Natural killer cell treated with Interleukin-12 subunit alpha and Interleukin-12 subunit beta and Interleukin-15 and Interleukin-18, amount 100 ng/mL, for 72 hours (primary cell): Measurements from ENCODE around the gene TLN1. TPM values are rescaled to one million over a fixed set of nuclear protein-coding genes. Genes with fewer than 3 reads are reported as not detected.
A peak's percentile ranks its signal among the peaks of the same experiment; 100 is the strongest.

Experiments
- ATAC-seq, 2 donors: fragments of 150-1000 bp; cut with Tn5 transposase in 1 of 2; sonication (Bioruptor Pico), chemical (Tn5 transposase) in 1 of 2; 2 replicates each; pipeline ENCODE4 v1.10.0; 2021
- DNase-seq: peaks from one replicate; pipeline ENCODE4 v3.0.0; 2022; ENCODE audit warnings: low spot score
- H3K27ac Mint-ChIP-seq, 2 donors: 1 replicate in 1 of 2; 2 replicates in 1 of 2; pipeline ENCODE4 v1.8.0; 2022; ENCODE audit warnings: mixed read lengths in 2 of 2, mild to moderate bottlenecking in 1 of 2, moderate library complexity in 1 of 2
- H3K27me3 Mint-ChIP-seq, 2 donors: 1 replicate in 1 of 2; 2 replicates in 1 of 2; pipeline ENCODE4 v1.8.0; 2022; ENCODE audit warnings: mixed read lengths in 2 of 2
- H3K36me3 Mint-ChIP-seq: one replicate; pipeline ENCODE4 v1.8.0; 2022; ENCODE audit warnings: mixed read lengths
- H3K4me1 Mint-ChIP-seq, 2 donors: 1 replicate in 1 of 2; 2 replicates in 1 of 2; pipeline ENCODE4 v1.8.0; 2022; ENCODE audit warnings: low read depth in 2 of 2, mixed read lengths in 2 of 2, mild to moderate bottlenecking in 1 of 2
- H3K4me3 Mint-ChIP-seq: one replicate; pipeline ENCODE4 v1.8.0; 2022; ENCODE audit warnings: mixed read lengths
- H3K9me3 Mint-ChIP-seq: 2 replicates; pipeline ENCODE4 v1.8.0; 2022; ENCODE audit warnings: mixed read lengths
- total RNA-seq, 2 donors: library from RNA; stranded (reverse); gene quantifications; one replicate each; pipeline ENCODE4 v1.2.3, GENCODE V29; 2022

The TLN1 gene
- total RNA-seq, 2 donors from 2014 or later: 490 to 539 TPM

DNA sequence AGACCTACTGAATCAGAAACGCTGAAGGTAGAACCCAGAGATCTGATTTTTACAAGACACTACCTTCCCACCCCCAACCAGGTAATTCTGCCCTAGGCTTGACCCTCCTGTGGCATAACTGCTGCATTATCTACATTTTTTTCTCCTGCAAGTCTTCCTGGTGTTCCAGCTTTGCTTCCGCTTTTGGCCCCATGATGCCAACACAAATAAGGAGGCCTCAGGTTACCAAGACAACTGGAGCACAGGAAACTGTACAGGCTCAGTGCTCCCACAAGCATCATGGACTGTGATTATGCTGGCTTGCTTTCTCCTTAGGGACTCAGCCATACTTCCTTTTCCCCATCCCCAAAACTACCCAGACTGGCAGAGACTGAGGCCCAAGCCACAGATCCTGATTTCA lies 28.7 kb upstream of the TLN1 start:
- peaks cover 22 to 25% of the 10 kb centered on the region in 2 donors for H3K4me1 Mint-ChIP-seq
- H3K27me3 Mint-ChIP-seq: no peaks in the 10 kb centered on the region
- no peak overlapping the region for H3K4me3 Mint-ChIP-seq
- DNase-seq (no peak), ATAC-seq (no peak)
- no peaks in the 10 kb centered on the region for H3K9me3 Mint-ChIP-seq
- H3K27ac Mint-ChIP-seq: no peak overlapping the region
- no peaks in the 10 kb centered on the region for H3K36me3 Mint-ChIP-seq

- Mint-ChIP-seq H3K27me3 (no peaks in the 10 kb centered on the region), H3K27ac (no peak overlapping the region), H3K9me3 (no peaks in the 10 kb centered on the region), H3K36me3 (no peaks in the 10 kb centered on the region), H3K4me3 (no peak overlapping the region), H3K4me1 (peaks cover 22 to 25% of the 10 kb centered on the region in 2 donors)
- no peak for ATAC-seq
- no peak for DNase-seq
Measured at GRCh38 chr9:35759795-35760194, 27.8 kb upstream of the TLN1 start.

- Mint-ChIP-seq H3K36me3 (no peaks in the 10 kb centered on the region), H3K4me1 (peaks cover 22 to 25% of the 10 kb centered on the region in 2 donors), H3K27ac (peak overlapping the region in 1 of 2 donors; percentile 94), H3K9me3 (no peaks in the 10 kb centered on the region), H3K4me3 (peak overlapping the region; percentile 43), H3K27me3 (no peaks in the 10 kb centered on the region)
- DNase-seq: no peak
- ATAC-seq: no peak
Measured at GRCh38 chr9:35758475-35759050, 26.6 kb upstream of the TLN1 start.

- H3K27me3 Mint-ChIP-seq: no peaks in the 10 kb centered on the region
- H3K4me1 Mint-ChIP-seq: peaks cover 22 to 25% of the 10 kb centered on the region in 2 donors
- DNase-seq: no peak
- H3K36me3 Mint-ChIP-seq: no peaks in the 10 kb centered on the region
- ATAC-seq: no peak
- peak overlapping the region; percentile 93 for H3K4me3 Mint-ChIP-seq
- H3K27ac Mint-ChIP-seq: peak overlapping the region; percentile 80 to 94
- no peaks in the 10 kb centered on the region for H3K9me3 Mint-ChIP-seq
Measured at GRCh38 chr9:35757892-35758275, 25.9 kb upstream of the TLN1 start.

- no peaks in the 10 kb centered on the region for H3K9me3 Mint-ChIP-seq
- H3K36me3 Mint-ChIP-seq: peaks cover 4% of the 10 kb centered on the region
- H3K4me3 Mint-ChIP-seq: peak overlapping the region; percentile 93
- peak overlapping the region; percentile 80 to 94 for H3K27ac Mint-ChIP-seq
- DNase-seq (no peak), ATAC-seq (peak; percentile 62 to 73)
- no peaks in the 10 kb centered on the region for H3K27me3 Mint-ChIP-seq
- peaks cover 22 to 26% of the 10 kb centered on the region in 2 donors for H3K4me1 Mint-ChIP-seq
Measured at GRCh38 chr9:35757226-35757891, 25.4 kb upstream of the TLN1 start.

GRCh38 chr9:35756275-35757225 lies 24.6 kb upstream of the TLN1 start:
- Mint-ChIP-seq H3K27me3 (no peaks in the 10 kb centered on the region), H3K27ac (peak overlapping the region; percentile 80 to 94), H3K4me1 (peaks cover 22 to 29% of the 10 kb centered on the region in 2 donors), H3K36me3 (peaks cover 7% of the 10 kb centered on the region), H3K4me3 (peak overlapping the region; percentile 93), H3K9me3 (no peaks in the 10 kb centered on the region)
- DNase-seq: peak; percentile 83
- peak; percentile 88 to 89 for ATAC-seq

DNA sequence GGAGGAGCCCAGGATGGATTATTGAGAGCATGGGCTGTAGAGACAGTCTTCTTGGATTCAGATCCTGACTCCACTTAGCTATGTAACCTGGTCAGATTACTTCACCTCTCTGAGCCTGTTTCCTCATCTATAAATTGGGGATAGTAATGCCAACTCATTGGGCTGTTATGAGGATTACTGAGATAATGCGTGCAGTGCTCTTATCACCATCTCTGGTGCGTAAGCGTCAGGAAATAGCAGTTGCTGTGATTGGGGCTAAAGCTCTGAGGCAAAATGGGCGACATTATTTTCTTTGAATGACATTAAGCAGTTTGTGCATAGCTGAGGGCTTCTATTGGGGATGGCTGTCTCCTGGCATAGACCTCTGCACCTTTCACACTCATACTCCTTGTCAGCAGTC lies 23.1 kb upstream of the TLN1 start:
- Mint-ChIP-seq H3K4me3 (no peak overlapping the region), H3K4me1 (peaks cover 23 to 35% of the 10 kb centered on the region in 2 donors), H3K27me3 (no peaks in the 10 kb centered on the region), H3K27ac (no peak overlapping the region), H3K9me3 (no peaks in the 10 kb centered on the region), H3K36me3 (peaks cover 7% of the 10 kb centered on the region)
- DNase-seq: no peak
- ATAC-seq: no peak

DNA sequence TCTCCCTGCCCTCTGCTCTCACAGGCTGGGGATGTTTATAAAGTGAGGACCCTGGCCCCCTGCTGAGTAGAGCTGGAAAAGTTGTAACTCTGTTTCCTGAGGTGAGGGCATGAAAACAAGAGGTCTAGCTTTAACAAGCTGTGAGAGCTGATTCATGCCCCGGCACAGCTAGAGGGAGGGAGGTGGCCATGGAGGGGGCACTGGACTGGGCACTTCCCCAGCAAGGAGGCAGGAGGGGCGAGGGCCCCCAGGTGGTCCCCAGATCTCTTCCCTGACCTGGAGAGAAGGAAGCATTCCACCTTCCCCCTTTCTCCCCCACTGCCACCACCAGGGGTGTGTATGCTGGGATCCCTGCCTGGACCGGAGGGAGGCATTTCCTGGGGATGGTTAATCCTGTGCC lies 22.3 kb upstream of the TLN1 start, which contains the start of gene MSMP:
Gene MSMP (minus strand): TSS at position 13 of the 400 bp plus-strand sequence. CDS start 147 bp downstream, outside the sequence.
- Mint-ChIP-seq H3K4me3 (no peak within 1 kb of the TSS), H3K27me3 (no peaks in the 10 kb centered on the region), H3K4me1 (peaks cover 29 to 41% of the 10 kb centered on the region in 2 donors), H3K36me3 (peaks cover 7% of the 10 kb centered on the region), H3K27ac (no peak within 1 kb of the TSS), H3K9me3 (no peaks in the 10 kb centered on the region)
- ATAC-seq: no peak
- DNase-seq: no peak

DNA sequence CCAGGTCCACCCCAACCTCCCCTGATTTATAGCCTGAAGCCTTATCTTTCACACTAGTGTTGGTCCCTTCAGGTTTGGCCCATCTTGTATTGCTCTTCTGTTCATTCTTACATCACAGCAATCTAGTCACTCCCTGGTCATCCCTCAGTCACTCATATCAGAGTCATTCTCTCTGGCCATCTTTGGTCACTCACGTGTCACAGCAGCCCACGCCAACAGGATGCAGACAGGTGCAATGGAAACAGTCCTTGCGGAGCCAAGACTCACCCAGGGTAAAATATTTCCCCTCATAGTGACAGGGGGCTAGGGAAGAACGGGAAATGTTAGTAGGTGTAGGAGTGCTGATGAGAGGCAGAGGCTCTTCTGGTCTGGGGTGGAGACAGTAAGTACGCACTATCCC lies 21.5 kb upstream of the TLN1 start:
- no peaks in the 10 kb centered on the region for H3K9me3 Mint-ChIP-seq
- ATAC-seq (no peak), DNase-seq (no peak)
- no peak overlapping the region for H3K27ac Mint-ChIP-seq
- H3K36me3 Mint-ChIP-seq: peaks cover 7% of the 10 kb centered on the region
- no peak overlapping the region for H3K4me3 Mint-ChIP-seq
- H3K27me3 Mint-ChIP-seq: no peaks in the 10 kb centered on the region
- peaks cover 23 to 35% of the 10 kb centered on the region in 2 donors for H3K4me1 Mint-ChIP-seq

DNA sequence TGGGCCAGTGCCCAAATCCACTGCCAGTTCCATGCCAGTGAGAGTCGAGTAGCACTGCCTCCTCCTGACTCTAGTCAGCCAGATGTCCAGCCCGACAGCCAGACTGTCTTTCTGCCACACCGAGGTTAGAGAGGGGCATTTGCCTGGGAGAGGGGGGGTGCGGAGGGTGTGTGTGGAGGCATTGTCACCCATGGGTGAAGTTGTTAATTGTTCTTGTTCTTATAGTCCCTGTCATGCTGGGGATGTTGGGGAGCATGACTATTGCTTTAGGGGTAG lies 18.2 kb upstream of the TLN1 start:
- peaks cover 14% of the 10 kb centered on the region for H3K36me3 Mint-ChIP-seq
- no peak for ATAC-seq
- H3K4me1 Mint-ChIP-seq: peaks cover 35 to 41% of the 10 kb centered on the region in 2 donors
- H3K27me3 Mint-ChIP-seq: no peaks in the 10 kb centered on the region
- no peaks in the 10 kb centered on the region for H3K9me3 Mint-ChIP-seq
- H3K27ac Mint-ChIP-seq: peak overlapping the region; percentile 65 to 92
- H3K4me3 Mint-ChIP-seq: peak overlapping the region; percentile 89
- no peak for DNase-seq

GRCh38 chr9:35749515-35750255 lies 17.7 kb upstream of the TLN1 start:
- ATAC-seq: peak; percentile 49 to 54
- Mint-ChIP-seq H3K27ac (peak overlapping the region; percentile 65 to 92), H3K4me3 (peak overlapping the region; percentile 89), H3K9me3 (no peaks in the 10 kb centered on the region), H3K27me3 (no peaks in the 10 kb centered on the region), H3K36me3 (peaks cover 14% of the 10 kb centered on the region), H3K4me1 (peaks cover 35 to 43% of the 10 kb centered on the region in 2 donors)
- DNase-seq: no peak

DNA sequence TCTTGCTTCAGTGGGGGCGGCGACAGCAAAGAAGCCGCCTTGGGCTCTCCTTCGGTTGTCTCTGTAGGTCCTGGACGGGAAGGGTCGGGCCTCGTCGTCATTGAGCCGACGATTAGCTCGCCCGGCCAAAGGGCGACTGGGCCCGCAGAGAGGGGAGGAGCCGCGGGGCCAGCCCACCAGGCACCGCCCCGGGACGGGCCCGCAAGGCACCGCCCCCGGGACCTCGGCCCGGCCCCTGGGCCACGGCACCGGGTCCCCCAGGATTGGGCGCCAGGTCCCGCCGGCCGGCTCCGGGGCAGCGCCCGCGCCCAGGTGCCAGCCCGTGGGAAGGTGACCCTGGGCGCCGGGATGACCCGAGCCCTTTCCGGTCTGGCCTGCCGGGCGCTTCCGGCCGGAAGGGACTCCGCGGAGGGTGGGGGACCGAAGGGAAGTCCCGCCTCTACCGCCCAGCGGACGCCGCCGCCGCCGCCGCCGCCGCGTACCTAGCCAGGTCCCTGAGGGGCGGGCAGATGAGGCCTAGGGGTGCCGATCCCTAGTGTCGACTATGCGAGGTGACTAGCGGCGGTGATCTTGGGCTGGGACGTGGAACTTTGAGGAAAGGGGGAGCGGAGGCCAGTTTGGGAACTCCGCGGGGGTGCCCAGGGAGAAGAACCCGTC lies 17.0 kb upstream of the TLN1 start, which contains the start of the genes GBA2 and RGP1:
Gene GBA2 (minus strand): TSS at position 371 of the 657 bp plus-strand sequence. CDS start 524 bp downstream, outside the sequence.
Gene RGP1 (plus strand): TSS at position 430 of the 657 bp plus-strand sequence. CDS start 469 bp downstream, outside the sequence.
- Mint-ChIP-seq H3K4me3 (peak within 1 kb of the TSS; percentile 95), H3K36me3 (peaks cover 14% of the 10 kb centered on the region), H3K9me3 (no peaks in the 10 kb centered on the region), H3K27ac (peak within 1 kb of the TSS; percentile 65 to 92), H3K27me3 (no peaks in the 10 kb centered on the region), H3K4me1 (peaks cover 35 to 48% of the 10 kb centered on the region in 2 donors)
- DNase-seq: peak; percentile 88
- ATAC-seq: peak; percentile 94
